SK-N-MC (cell line): ENCODE results near the gene CYP24A1.

ENCODE experiments used
- EZH2 ChIP-seq: fragments of 200-600 bp; sonication (generic); IDR thresholded peaks from one replicate; pipeline ENCODE4 v1.6.1; 2017; ENCODE audit warnings: antibody characterized with exemption
- FOXP2 ChIP-seq: optimal IDR thresholded peaks from 2 replicates; pipeline ENCODE3; 2011; ENCODE audit warnings: mild to moderate bottlenecking, moderate library complexity; ENCODE audit not compliant: insufficient read depth; ENCODE audit errors: extremely low read length, control extremely low read depth
- POLR2AphosphoS5 ChIP-seq: IDR thresholded peaks from 2 replicates; pipeline ENCODE4 v1.6.1; 2012; ENCODE audit warnings: mild to moderate bottlenecking, low read depth, low read length, borderline replicate concordance

DNA sequence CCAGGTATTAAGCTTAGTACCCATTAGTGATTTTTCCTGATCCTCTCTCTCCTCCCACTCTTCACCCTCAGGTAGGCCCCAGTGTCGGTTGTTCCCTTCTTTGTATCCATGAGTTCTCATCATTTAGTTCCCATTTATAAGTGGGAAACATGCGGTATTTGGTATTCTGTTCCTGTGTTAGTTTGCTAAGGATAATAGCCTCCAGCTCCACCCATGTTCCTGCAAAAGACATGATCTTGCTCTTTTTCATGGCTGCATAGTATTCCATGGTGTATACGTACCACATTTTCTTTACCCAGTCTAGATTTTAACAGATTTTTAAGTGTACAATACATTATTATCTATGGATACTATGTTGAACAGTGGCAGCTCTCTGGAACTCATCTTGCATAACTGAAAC is 44.4 kb downstream of the CYP24A1 start:
- TF ChIP-seq EZH2, result no peak
- TF ChIP-seq POLR2AphosphoS5, result no peak
- no peak for TF ChIP-seq FOXP2
